Urinary bladder (tissue), 4 donors: ENCODE measurements around the gene LIME1. TPM values are rescaled to one million over a fixed set of nuclear protein-coding genes. Genes with fewer than 3 reads are reported as not detected.
"Not testable (repeated sequence)": the region's sequence is repeated elsewhere in the genome, so short reads cannot be mapped to it uniquely, and the experiment has no call there.

Source experiments
- DNase-seq: peaks from one replicate; pipeline ENCODE4 v3.0.0-alpha.2; 2015; ENCODE audit errors: extremely low spot score
- H3K27ac ChIP-seq: one replicate; pipeline ENCODE4 v1.5.1; 2013; ENCODE audit warnings: low read depth, mild to moderate bottlenecking, moderate library complexity
- H3K36me3 ChIP-seq: one replicate; pipeline ENCODE4 v1.6.1; 2013; ENCODE audit warnings: mild to moderate bottlenecking, moderate library complexity; ENCODE audit not compliant: insufficient read depth
- H3K4me1 ChIP-seq: one replicate; pipeline ENCODE4 v1.6.1; 2013; ENCODE audit warnings: mild to moderate bottlenecking, moderate library complexity; ENCODE audit not compliant: insufficient read depth
- H3K4me3 ChIP-seq: one replicate; pipeline ENCODE4 v1.5.1; 2013; ENCODE audit warnings: low read depth, low read length
- WGBS: extraction: QIAGEN DNeasy Blood & Tissue Kit; methylation state at CpG from one replicate; pipeline ENCODE4 v1.1.7; 2013; 5-methylcytosine and 5-hydroxymethylcytosine counted together
- polyA plus RNA-seq: library from polyadenylated mRNA; stranded (reverse); fragments of 200-250 nt; gene quantifications from one replicate; pipeline ENCODE4 v1.2.3, GENCODE V29; 2013
- total RNA-seq: library from RNA; depleted of rRNA; stranded (reverse); fragments of >200 nt; gene quantifications from one replicate; pipeline ENCODE4 v1.2.3, GENCODE V29; 2014
- donor health status: healthy with polysubstance abuse.
- donor health status: healthy.

Gene LIME1
- total and polyA plus RNA-seq, 2 donors = 1.1 to 7.9 TPM

- DNase-seq = no peak
- Histone ChIP-seq H3K27ac (peak overlapping the region; percentile 64), H3K4me3 (peak overlapping the region; percentile 97), H3K4me1 (no peaks in the 10 kb centered on the region), H3K36me3 (peaks cover 2% of the 10 kb centered on the region)
- WGBS = 21% methylated on average over 67 of the region's 67 CpGs
Observed at GRCh38 chr20:63708301-63709148, 27.9 kb upstream of the LIME1 start.

- H3K4me1 ChIP-seq = no peaks in the 10 kb centered on the region
- no peak overlapping the region for H3K27ac ChIP-seq
- DNase-seq = no peak
- H3K36me3 ChIP-seq = peaks cover 2% of the 10 kb centered on the region
- WGBS = 93% methylated on average over 17 of the region's 17 CpGs
- H3K4me3 ChIP-seq = no peak overlapping the region
Observed at GRCh38 chr20:63709149-63709527, 27.3 kb upstream of the LIME1 start.

GRCh38 chr20:63711085-63711645 lies 25.3 kb upstream of the LIME1 start:
- 90% methylated on average over 12 of the region's 12 CpGs for WGBS
- Histone ChIP-seq H3K4me1 (no peaks in the 10 kb centered on the region), H3K36me3 (peaks cover 2% of the 10 kb centered on the region), H3K27ac (no peak overlapping the region), H3K4me3 (no peak overlapping the region)
- DNase-seq = no peak

GRCh38 chr20:63712191-63712590 lies 24.3 kb upstream of the LIME1 start:
- 97% methylated on average over 1 of the region's 1 CpG for WGBS
- no peaks in the 10 kb centered on the region for H3K4me1 ChIP-seq
- no peak for DNase-seq
- H3K36me3 ChIP-seq = peaks cover 2% of the 10 kb centered on the region
- H3K27ac ChIP-seq = no peak overlapping the region
- H3K4me3 ChIP-seq = no peak overlapping the region

GRCh38 chr20:63714858-63715257 lies 21.6 kb upstream of the LIME1 start:
- no peak overlapping the region for H3K27ac ChIP-seq
- no peaks in the 10 kb centered on the region for H3K4me1 ChIP-seq
- no peak overlapping the region for H3K4me3 ChIP-seq
- WGBS = 96% methylated on average over 5 of the region's 5 CpGs
- H3K36me3 ChIP-seq = peaks cover 4% of the 10 kb centered on the region
- no peak for DNase-seq

- H3K4me1 ChIP-seq = no peaks in the 10 kb centered on the region
- H3K36me3 ChIP-seq = peaks cover 7% of the 10 kb centered on the region
- over 99% methylated on average over 2 of the region's 2 CpGs for WGBS
- H3K4me3 ChIP-seq = no peak overlapping the region
- no peak for DNase-seq
- no peak overlapping the region for H3K27ac ChIP-seq
Observed at GRCh38 chr20:63718996-63719395, 17.5 kb upstream of the LIME1 start.

GRCh38 chr20:63722967-63723622 lies 13.4 kb upstream of the LIME1 start:
- not testable (repeated sequence) for H3K4me3 ChIP-seq, H3K4me1 ChIP-seq, H3K36me3 ChIP-seq, H3K27ac ChIP-seq, DNase-seq
- WGBS = 82% methylated on average over 2 of the region's 2 CpGs

GRCh38 chr20:63730189-63730733 lies 6.2 kb upstream of the LIME1 start:
- not testable (repeated sequence) for H3K4me1 ChIP-seq, H3K36me3 ChIP-seq, H3K4me3 ChIP-seq, H3K27ac ChIP-seq, DNase-seq
- WGBS = 93% methylated on average over 18 of the region's 18 CpGs

- no peak overlapping the region for H3K4me3 ChIP-seq
- WGBS = 91% methylated on average over 5 of the region's 5 CpGs
- H3K36me3 ChIP-seq = no peaks in the 10 kb centered on the region
Observed at GRCh38 chr20:63731410-63731809, 5.1 kb upstream of the LIME1 start.

GRCh38 chr20:63732118-63733095 lies 4.1 kb upstream of the LIME1 start:
- no peak overlapping the region for H3K4me3 ChIP-seq
- H3K4me1 ChIP-seq = no peaks in the 10 kb centered on the region
- no peak overlapping the region for H3K27ac ChIP-seq
- 91% methylated on average over 38 of the region's 38 CpGs for WGBS
- H3K36me3 ChIP-seq = peaks cover 1% of the 10 kb centered on the region
- no peak for DNase-seq

More at GRCh38 chr20:63731410-63731809, 5.1 kb upstream of the LIME1 start:
- no peak for DNase-seq
- Histone ChIP-seq H3K27ac (no peak overlapping the region), H3K4me1 (no peaks in the 10 kb centered on the region)

GRCh38 chr20:63733117-63733516 lies 3.3 kb upstream of the LIME1 start:
- 97% methylated on average over 13 of the region's 13 CpGs for WGBS
- DNase-seq = no peak
- H3K27ac ChIP-seq = no peak overlapping the region
- no peak overlapping the region for H3K4me3 ChIP-seq
- no peaks in the 10 kb centered on the region for H3K4me1 ChIP-seq
- H3K36me3 ChIP-seq = peaks cover 1% of the 10 kb centered on the region

- Histone ChIP-seq H3K36me3 (peaks cover 1% of the 10 kb centered on the region), H3K27ac (no peak overlapping the region), H3K4me3 (no peak overlapping the region), H3K4me1 (no peaks in the 10 kb centered on the region)
- DNase-seq = no peak
- WGBS = 92% methylated on average over 18 of the region's 18 CpGs
Observed at GRCh38 chr20:63733579-63734081, 2.8 kb upstream of the LIME1 start.
